GM19372 (cell line): ENCODE data around the gene CEBPA.
"Not testable (repeated sequence)": the region's sequence is repeated elsewhere in the genome, so short reads cannot be mapped to it uniquely, and the experiment has no call there.

Experiments used
- ATAC-seq: cut with Tn5 transposase; IDR thresholded peaks from one replicate; pipeline ENCODE4 v1.9.1; 2021; ENCODE audit warnings: mild to moderate bottlenecking, low read depth, moderate library complexity; ENCODE audit not compliant: unreplicated experiment

Gene CEBPA

DNA sequence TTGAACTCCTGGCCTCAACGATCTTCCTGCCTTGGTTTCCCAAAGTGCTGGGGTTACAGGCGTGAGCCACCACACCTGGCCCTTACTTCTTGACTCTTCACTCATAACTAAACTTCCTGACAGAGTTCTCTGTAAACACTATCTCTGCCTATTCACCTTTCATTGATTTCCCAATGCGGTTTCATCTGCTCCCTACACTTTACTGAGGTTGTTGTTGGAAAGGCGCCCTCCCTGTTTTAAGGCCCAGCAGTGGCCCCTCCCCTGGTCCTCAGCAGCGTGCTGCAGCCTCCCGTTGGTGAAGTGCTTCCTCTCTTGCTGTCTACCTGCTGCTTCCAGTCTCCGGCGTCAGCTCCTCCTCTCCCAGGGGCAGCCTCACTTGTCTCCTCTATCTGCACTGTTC lies 26.7 kb upstream of the CEBPA start:
- no peak for ATAC-seq

- ATAC-seq: no peak
These were observed 23.6 kb upstream of the CEBPA start for GRCh38 chr19:33325920-33326319.

GRCh38 chr19:33324628-33325027 lies 22.3 kb upstream of the CEBPA start:
- ATAC-seq: no peak

DNA sequence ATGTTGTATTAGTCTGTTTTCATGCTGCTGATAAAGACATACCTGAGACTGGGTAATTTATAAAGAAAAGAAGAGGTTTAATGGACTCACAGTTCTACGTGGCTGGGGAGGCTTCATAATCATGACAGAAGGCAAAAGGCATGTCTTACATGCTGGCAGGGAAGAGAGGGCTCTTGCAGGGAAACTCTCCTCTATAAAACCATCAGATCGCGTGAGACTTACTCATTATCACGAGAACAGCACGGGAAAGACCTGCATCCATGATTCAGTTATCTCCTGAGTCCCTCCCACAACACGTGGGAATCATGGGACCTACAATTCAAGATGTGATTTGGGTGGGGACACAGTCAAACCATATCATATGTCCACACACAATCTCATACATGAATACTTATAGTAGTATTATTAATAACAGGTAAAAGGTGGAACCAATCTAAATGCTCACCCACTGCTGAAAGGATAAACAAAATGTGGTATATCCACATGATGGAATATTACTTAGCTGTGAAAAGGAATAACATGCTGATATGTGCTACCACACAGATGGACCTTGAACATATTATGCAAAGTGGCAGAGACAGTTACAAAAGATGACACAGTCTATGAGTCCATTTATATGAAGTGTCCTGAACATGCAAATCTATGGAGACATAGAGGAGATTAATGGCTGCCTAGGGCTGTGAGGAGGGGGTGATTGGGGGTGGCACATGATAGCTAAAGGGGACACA lies 20.9 kb upstream of the CEBPA start:
- no peak for ATAC-seq

GRCh38 chr19:33320636-33321035 lies 18.3 kb upstream of the CEBPA start:
- ATAC-seq: no peak

DNA sequence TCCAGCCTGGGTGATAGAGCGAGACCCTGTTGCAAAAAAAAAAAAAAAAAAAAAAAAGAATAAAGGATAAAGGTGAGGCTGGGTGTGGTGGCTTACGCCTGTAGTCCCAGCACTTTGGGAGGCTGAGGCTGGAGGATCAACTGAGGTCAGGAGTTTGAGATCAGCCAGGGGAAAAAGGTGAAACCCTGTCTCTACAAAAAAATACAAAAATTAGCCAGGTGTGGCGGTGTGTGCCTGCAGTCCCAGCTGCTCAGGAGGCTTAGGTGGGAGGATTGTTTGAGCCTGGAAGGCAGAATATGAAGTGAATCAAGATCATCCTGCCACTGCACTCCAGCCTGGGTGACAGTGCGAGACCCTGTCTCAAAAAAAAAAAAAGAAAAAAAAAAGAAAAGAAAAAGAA lies 15.7 kb upstream of the CEBPA start:
- not testable (repeated sequence) for ATAC-seq

DNA sequence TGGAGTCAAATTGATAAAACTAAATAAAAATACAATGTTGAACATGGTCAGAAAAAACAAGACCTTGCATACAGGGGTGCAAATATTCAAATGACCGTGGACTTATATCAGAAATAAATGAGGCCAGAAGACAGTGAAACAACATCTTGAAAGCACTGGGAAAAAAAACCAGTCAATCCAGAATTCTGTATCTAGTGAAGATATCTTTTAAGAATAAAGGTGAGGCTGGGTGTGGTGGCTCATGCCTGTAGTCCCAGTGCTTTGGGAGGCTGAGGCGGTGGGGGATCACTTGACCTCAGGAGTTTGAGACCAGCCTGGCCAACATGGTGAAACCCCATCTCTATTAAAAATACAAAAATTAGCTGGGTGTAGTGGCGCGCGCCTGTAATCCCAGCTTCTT lies 15.2 kb upstream of the CEBPA start:
- ATAC-seq: no peak

- no peak for ATAC-seq
These were observed 14.4 kb upstream of the CEBPA start for GRCh38 chr19:33316541-33317264.

GRCh38 chr19:33312808-33313207 lies 10.5 kb upstream of the CEBPA start:
- ATAC-seq: not testable (repeated sequence)

DNA sequence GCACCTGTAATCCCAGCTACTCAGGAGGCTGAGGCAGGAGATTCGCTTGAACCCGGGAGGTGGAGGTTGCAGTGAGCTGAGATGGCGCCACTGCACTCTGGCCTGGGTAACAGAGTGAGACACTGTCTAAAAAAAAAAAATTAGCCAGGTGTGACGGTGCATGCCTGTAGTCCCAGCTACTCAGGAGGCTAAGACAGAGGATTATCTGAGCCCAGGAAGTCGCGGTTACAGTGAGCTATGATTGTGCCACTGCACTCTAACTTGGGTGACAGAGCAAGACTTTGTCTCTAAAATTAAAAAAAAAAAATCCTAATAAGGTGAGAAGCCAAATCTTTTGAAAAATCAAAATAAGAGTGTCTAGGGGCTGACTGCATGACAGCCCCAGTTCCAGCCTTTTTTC lies 9.7 kb upstream of the CEBPA start:
- ATAC-seq: no peak

- no peak for ATAC-seq
These were observed 9.0 kb upstream of the CEBPA start for GRCh38 chr19:33311326-33311682.

DNA sequence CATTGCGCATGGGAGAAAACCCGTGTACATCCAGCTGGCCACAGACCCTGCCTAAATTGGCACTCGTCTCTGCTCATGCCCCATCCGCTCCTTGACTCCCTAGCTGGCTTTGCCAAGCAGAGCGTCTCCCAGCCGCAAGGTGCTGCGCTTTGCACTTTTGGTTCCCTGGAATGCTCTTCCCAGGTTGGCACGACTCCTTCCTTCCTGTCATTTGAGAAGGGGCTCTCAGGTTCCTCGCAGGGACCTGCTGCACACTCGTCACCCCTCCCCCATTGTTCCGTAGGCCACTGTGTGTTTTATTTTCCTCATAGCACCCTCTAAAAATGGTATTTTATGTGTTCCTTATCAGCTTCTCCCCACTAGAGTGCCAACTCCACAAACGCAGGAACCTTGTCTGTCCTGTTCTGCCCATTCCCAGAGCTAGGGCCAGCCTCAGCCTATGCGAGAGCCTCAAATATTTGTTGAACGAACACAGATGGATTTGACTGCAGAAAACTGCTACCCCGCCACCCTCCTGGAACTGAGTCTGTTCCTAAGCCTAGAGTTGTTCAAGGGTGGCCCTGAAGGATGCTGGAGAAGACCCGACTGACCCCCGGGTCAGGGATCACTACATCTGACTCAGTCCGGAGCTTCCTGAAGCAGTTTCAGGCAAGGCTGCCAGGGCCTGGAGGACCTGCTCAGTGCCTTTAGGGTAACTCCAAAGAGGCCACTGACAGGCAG lies 8.4 kb upstream of the CEBPA start:
- ATAC-seq: no peak

DNA sequence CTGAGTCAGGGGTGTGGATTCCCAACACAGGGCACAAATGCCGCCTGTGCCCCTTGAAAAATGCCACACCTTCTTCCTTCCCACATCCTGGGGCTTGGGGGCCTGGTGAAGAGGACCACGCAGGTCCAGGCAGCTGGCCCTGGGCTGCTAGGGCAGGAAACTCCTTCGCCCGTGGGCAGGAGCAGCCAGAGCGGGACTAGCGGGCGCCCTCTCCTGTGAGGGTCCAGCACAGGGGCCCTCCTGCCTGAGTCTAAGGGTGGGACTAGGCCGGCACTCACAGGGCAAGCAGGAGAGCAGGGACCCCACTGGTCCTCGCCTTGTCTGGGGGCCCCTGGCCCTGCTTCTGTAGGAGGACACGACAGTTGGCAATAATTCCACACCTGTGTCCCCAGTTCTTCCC lies 7.5 kb upstream of the CEBPA start:
- no peak for ATAC-seq

DNA sequence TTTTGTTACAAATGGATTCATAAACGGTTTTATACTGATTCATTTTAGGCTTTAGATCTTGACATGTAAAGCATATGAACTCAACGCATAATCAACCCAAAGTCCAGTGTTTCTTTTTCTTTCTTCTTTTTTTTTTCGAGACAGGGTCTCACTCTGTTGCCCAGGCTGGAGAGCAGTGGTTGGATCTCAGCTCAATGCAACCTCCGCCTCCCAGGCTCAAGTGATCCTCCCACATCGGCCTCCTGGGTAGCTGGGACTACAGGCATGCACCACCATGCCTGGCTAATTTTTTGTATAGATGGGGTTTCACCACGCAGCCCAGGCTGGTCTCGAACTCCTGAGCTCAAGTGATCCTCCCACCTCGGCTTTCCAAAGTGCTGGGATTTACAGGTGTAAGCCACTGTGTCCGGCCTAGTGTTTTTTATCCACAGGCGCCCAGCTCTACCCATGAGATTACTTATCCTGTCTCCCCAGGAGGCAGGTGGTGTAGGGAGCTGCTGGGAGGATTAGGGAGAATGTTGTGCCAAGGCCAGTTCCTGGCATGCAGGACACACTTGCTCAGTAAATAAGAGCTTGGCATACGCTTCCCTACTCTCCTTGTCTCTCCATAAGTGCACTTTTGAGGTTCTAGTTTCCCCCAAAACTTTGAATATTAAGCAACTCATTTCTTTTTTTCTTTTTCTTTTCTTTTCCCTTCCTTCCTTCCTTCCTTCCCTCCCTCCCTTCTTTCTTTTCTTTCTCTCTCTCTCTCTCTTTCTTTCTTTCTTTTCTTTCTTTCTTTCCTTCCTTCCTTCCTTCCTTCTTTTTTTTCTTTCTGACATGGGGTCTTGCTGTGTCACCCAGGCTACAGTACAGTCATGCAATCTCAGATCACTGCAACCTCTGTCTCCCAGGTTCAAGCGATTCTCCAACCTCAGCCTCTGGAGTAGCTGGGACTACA lies 4.8 kb upstream of the CEBPA start:
- no peak for ATAC-seq

DNA sequence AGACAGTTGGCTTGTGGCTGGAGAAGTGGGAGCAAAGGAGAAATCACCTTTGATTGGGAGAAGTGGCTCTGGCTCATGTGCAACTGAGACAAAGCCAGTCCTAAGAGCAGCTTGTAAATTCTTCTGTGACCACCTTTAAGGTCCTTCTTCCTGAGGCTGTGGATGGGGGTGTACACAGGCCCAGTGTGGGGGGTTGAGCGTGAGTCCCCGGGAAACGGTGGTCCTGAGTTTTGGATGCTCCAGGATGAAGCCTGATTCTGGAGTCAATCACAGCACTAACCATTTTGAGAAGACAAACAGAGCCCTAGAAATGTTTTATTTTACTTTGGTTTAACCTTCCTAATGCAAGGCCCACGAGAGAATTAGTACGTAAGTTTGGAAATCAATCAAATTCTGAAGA lies 3.9 kb upstream of the CEBPA start:
- ATAC-seq: no peak

GRCh38 chr19:33304760-33305647 lies 2.7 kb upstream of the CEBPA start:
- no peak for ATAC-seq

DNA sequence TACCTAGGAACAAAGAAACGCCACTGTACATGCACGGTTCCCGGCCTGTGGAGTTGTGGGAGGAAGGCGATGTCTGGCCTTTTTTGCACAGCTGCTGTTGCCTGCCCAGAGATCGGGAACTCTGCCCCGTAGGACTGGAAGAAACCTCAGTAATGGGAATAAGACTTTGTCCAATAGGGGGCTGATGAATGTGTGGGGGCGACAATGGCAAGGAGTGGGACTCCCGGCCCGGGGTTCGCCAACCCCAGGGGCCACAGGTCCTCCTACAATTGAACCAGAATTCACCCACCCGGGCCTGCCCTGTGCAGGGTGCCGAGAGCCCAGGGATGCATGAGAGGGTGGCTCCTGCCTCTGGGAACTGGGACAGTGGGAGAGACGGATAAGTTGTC lies 2.0 kb upstream of the CEBPA start:
- ATAC-seq: no peak

DNA sequence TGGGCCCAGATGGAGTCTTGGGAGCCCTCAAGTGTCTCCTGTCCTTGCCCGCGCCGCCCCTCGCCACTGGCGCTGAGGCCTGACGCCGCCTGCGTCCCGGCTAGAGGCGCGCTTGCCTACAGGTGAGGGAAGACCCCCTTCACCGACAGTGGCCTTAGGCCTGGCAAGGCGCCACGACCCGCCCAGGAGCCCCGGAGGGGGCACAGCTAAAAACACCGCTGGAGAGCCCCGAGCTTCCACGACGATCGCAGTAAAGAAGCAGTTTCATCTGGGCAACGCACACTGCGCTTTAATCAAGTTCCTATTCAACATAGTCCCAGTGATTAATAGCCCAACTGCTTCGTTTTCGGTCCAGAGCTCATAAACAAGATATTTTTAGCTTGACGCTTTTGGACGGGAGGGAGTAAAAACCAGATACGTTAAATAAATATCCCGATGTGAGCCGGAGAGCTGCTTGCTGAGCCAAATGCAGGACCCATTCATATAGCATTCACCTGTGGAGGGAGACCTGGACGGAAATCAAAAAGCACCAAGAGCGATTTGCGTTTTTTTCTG lies 1.5 kb upstream of the CEBPA start:
- no peak for ATAC-seq
